GM12865 (cell line): ENCODE results near the gene SIRT1.

Experiments
- DNase-seq: peaks from one replicate; pipeline ENCODE4 v3.0.0; 2010; ENCODE audit warnings: low read depth
- H3K4me3 ChIP-seq: 2 replicates; pipeline ENCODE4 v1.5.1; 2011; ENCODE audit warnings: mild to moderate bottlenecking, low read depth, low read length, control low read depth
- CTCF ChIP-seq: IDR thresholded peaks from 2 replicates; pipeline ENCODE4 v1.5.1; 2011; ENCODE audit warnings: low read length, control low read depth, low read depth, inconsistent platforms; ENCODE audit not compliant: insufficient read depth; ENCODE audit errors: missing control alignments

SIRT1 gene

GRCh38 chr10:67933199-67933598, 48.7 kb downstream of the SIRT1 start:
- no peak overlapping the region for H3K4me3 ChIP-seq
- DNase-seq, result no peak

DNA sequence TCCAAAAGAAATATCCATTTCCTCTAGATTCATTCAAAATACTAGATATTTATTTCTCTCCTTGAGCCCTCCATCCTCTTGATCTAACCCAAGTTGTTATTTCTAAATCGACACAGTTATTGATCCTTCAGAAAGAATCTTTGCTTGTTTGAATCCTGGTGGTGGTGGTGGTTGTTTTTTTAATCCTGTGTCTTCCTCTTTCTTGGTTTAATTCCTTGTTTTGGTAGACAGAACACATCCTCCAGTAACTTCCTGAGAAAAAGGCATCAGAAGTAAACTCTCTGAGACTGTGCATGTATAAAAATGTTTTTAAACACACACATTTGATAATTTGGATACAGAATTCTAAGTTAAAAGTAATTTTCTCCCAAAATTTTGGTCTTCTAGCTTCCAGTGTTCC, 49.9 kb downstream of the SIRT1 start:
- no peak for DNase-seq
- TF ChIP-seq CTCF, result no peak
- H3K4me3 ChIP-seq, result no peak overlapping the region

More at GRCh38 chr10:67933199-67933598, 48.7 kb downstream of the SIRT1 start:
- no peak for TF ChIP-seq CTCF

GRCh38 chr10:67935223-67935622, 50.8 kb downstream of the SIRT1 start:
- no peak overlapping the region for H3K4me3 ChIP-seq
- DNase-seq, result no peak
- no peak for TF ChIP-seq CTCF

GRCh38 chr10:67936416-67936815, 52.0 kb downstream of the SIRT1 start:
- DNase-seq, result no peak
- no peak overlapping the region for H3K4me3 ChIP-seq
- TF ChIP-seq CTCF, result no peak

DNA sequence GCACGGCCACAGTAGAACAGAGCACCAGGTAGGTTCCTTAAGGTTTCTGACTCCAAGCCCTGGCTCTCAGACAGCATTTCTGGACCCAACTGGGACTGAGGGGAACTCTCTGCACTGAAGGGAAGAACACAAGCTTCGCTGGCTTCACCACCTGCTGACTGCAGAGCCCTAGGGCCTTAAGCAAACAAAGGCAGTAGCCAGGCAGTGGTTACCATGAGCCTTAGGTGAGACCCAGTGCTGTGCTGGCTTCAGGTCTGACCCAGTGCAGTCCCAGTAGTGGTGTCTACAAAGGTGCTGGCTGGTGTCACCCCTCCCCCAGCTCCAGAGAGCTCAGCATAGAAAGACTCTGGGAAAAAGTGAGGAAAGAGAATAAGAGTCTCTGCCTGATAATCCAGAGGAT, 59.5 kb downstream of the SIRT1 start:
- H3K4me3 ChIP-seq, result no peak overlapping the region
- DNase-seq, result no peak
- no peak for TF ChIP-seq CTCF

DNA sequence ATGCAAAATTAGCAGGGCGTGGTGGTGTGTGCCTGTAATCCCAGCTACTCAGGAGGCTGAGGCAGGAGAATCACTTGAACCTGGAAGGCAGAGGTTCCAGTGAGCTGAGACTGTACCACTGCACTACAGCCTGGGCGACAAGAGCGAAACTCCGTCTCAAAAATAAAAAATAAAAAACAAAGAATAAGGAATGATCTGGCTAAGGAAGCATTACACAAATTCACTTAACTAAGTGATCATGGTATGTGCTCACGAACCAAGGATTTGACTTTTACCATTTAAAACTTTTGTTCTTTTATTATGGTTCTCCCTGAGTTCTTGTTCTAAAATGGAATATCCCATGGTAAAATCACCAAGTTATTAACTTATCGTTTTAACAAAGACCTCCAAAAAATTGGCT, 71.2 kb downstream of the SIRT1 start:
- no peak for DNase-seq
- H3K4me3 ChIP-seq, result no peak overlapping the region
- TF ChIP-seq CTCF, result no peak

DNA sequence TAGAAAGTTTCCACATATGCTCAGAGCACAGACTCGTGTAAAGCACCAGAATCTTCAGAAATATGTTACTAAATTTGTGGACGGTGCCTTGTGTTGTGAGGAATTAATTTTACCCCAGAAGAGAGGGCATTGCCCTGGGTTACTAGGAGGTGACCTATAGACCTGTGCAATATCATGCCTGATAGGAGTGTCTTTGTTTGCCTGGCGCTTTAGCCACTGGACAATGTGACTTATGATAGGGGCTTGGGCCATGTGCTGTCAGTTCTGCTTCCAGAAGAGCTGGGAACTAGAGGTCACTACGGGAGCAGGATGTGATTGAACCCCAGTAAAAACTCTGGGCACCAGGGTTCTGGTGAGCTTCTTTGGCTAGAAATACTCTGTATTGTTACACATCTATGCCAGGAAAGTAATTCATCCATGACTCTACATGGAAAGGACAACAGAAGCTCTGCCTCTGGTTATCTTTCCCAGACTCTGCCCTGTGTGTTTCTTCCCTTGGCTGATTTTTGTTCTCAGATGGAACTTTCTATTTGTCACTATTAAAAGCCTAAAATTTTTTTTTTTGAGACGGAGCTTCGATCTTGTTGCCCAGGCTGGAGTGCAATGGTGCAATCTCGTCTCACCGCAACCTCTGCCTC, 75.5 kb downstream of the SIRT1 start:
- DNase-seq, result no peak
- H3K4me3 ChIP-seq, result no peak overlapping the region
- no peak for TF ChIP-seq CTCF
